Loucy (cell line): ENCODE data around the gene CTDSPL.
A peak's percentile ranks its signal among the peaks of the same experiment; 100 is the strongest.
"Not testable (repeated sequence)": the region's sequence is repeated elsewhere in the genome, so short reads cannot be mapped to it uniquely, and the experiment has no call there.

Experiments
- H2AFZ ChIP-seq: fragments of 200-600 bp; sonication (generic); 2 replicates; pipeline ENCODE4 v1.6.0; 2016; ENCODE audit warnings: antibody characterized with exemption, mild to moderate bottlenecking, low read length, moderate library complexity
- H3F3A ChIP-seq: fragments of 200-600 bp; 2 replicates; pipeline ENCODE4 v1.6.0; 2016; ENCODE audit warnings: antibody characterized with exemption, low read depth, mild to moderate bottlenecking
- H3K27me3 ChIP-seq: fragments of 200-600 bp; sonication (generic); 2 replicates; pipeline ENCODE4 v1.6.1; 2014; ENCODE audit warnings: low read length, mild to moderate bottlenecking; ENCODE audit not compliant: insufficient read depth, poor library complexity, severe bottlenecking
- H3K36me3 ChIP-seq: fragments of 200-600 bp; sonication (generic); 2 replicates; pipeline ENCODE4 v1.6.1; 2016; ENCODE audit warnings: low read length; ENCODE audit not compliant: insufficient read depth
- H3K4me1 ChIP-seq: fragments of 200-600 bp; sonication (generic); 2 replicates; pipeline ENCODE4 v1.5.1; 2014; ENCODE audit warnings: low read length, mild to moderate bottlenecking; ENCODE audit not compliant: insufficient read depth, poor library complexity, severe bottlenecking
- H3K4me2 ChIP-seq: fragments of 200-600 bp; sonication (generic); 2 replicates; pipeline ENCODE4 v1.6.0; 2014; ENCODE audit warnings: antibody characterized with exemption, low read length, low read depth, mild to moderate bottlenecking; ENCODE audit not compliant: poor library complexity, severe bottlenecking
- H3K4me3 ChIP-seq: fragments of 200-600 bp; sonication (generic); 2 replicates; pipeline ENCODE4 v1.5.1; 2014; ENCODE audit warnings: low read length, mild to moderate bottlenecking, mixed read lengths; ENCODE audit not compliant: poor library complexity, severe bottlenecking
- H3K79me2 ChIP-seq: fragments of 200-600 bp; sonication (generic); 2 replicates; pipeline ENCODE4 v1.6.1; 2014; ENCODE audit warnings: low read length; ENCODE audit not compliant: insufficient read depth
- H3K9ac ChIP-seq: fragments of 200-600 bp; sonication (generic); 2 replicates; pipeline ENCODE4 v1.6.0; 2014; ENCODE audit warnings: mild to moderate bottlenecking, low read depth, low read length, moderate library complexity; ENCODE audit not compliant: poor library complexity, severe bottlenecking
- H3K9me2 ChIP-seq: fragments of 200-600 bp; sonication (generic); replicated peaks from 2 replicates; pipeline ENCODE4 v1.6.1; 2016; ENCODE audit warnings: low read depth, low read length, mixed read lengths
- H3K9me3 ChIP-seq: fragments of 200-600 bp; sonication (generic); 2 replicates; pipeline ENCODE4 v1.6.1; 2014; ENCODE audit warnings: mild to moderate bottlenecking, antibody characterized with exemption, low read length, low read depth; ENCODE audit not compliant: insufficient read depth
- H4K20me1 ChIP-seq: fragments of 200-600 bp; sonication (generic); 2 replicates; pipeline ENCODE4 v1.6.0; 2014; ENCODE audit warnings: antibody characterized with exemption, low read length, mild to moderate bottlenecking; ENCODE audit not compliant: insufficient read depth, poor library complexity, severe bottlenecking
- CTCF ChIP-seq: fragments of 200-600 bp; sonication (generic); conservative IDR thresholded peaks from 2 replicates; pipeline ENCODE4 v1.5.1; 2014; ENCODE audit warnings: mild to moderate bottlenecking, antibody characterized with exemption, low read length
- EZH2phosphoT487 ChIP-seq: fragments of 200-600 bp; IDR thresholded peaks from 2 replicates; pipeline ENCODE4 v1.6.1; 2018; ENCODE audit warnings: antibody characterized with exemption, mild to moderate bottlenecking, moderate library complexity, borderline replicate concordance

The CTDSPL gene

GRCh38 chr3:37814547-37814946 is 47.1 kb upstream of the CTDSPL start:
- Histone ChIP-seq H2AFZ (no peak overlapping the region), H3K9ac (no peak overlapping the region), H3K9me3 (no peaks in the 10 kb centered on the region), H3K4me3 (no peak overlapping the region), H3K79me2 (no peaks in the 10 kb centered on the region), H3K9me2 (no peaks in the 10 kb centered on the region), H3F3A (no peaks in the 10 kb centered on the region), H3K27me3 (no peaks in the 10 kb centered on the region), H3K4me1 (no peaks in the 10 kb centered on the region), H3K4me2 (no peak overlapping the region), H4K20me1 (no peaks in the 10 kb centered on the region), H3K36me3 (no peaks in the 10 kb centered on the region)
- TF ChIP-seq CTCF (peak; percentile 68), EZH2phosphoT487 (no peak)

- not testable (repeated sequence) for H3K27me3 ChIP-seq, H2AFZ ChIP-seq, H3K4me2 ChIP-seq, H3F3A ChIP-seq, H3K9ac ChIP-seq, H3K36me3 ChIP-seq, H3K9me3 ChIP-seq, H3K9me2 ChIP-seq, H4K20me1 ChIP-seq, H3K79me2 ChIP-seq, H3K4me1 ChIP-seq, H3K4me3 ChIP-seq
Measured at GRCh38 chr3:37815156-37815555, 46.5 kb upstream of the CTDSPL start.

GRCh38 chr3:37816271-37816670 is 45.4 kb upstream of the CTDSPL start:
- Histone ChIP-seq H3K4me2 (no peak overlapping the region), H3K27me3 (no peaks in the 10 kb centered on the region), H4K20me1 (no peaks in the 10 kb centered on the region), H3K79me2 (no peaks in the 10 kb centered on the region), H3K9me3 (no peaks in the 10 kb centered on the region), H3F3A (no peaks in the 10 kb centered on the region), H2AFZ (no peak overlapping the region), H3K9ac (no peak overlapping the region), H3K4me3 (no peak overlapping the region), H3K4me1 (no peaks in the 10 kb centered on the region), H3K9me2 (no peaks in the 10 kb centered on the region), H3K36me3 (no peaks in the 10 kb centered on the region)
- TF ChIP-seq CTCF = no peak
- TF ChIP-seq EZH2phosphoT487 = no peak

GRCh38 chr3:37819591-37819990 is 42.1 kb upstream of the CTDSPL start:
- H3K36me3 ChIP-seq = no peaks in the 10 kb centered on the region
- H3K4me2 ChIP-seq = no peak overlapping the region
- H3K4me1 ChIP-seq = peaks cover 3% of the 10 kb centered on the region
- H3F3A ChIP-seq = no peaks in the 10 kb centered on the region
- TF ChIP-seq EZH2phosphoT487 (no peak), CTCF (no peak)
- no peaks in the 10 kb centered on the region for H3K27me3 ChIP-seq
- no peak overlapping the region for H3K4me3 ChIP-seq
- H2AFZ ChIP-seq = no peak overlapping the region
- no peaks in the 10 kb centered on the region for H3K79me2 ChIP-seq
- no peaks in the 10 kb centered on the region for H3K9me3 ChIP-seq
- H3K9ac ChIP-seq = no peak overlapping the region
- no peaks in the 10 kb centered on the region for H3K9me2 ChIP-seq
- H4K20me1 ChIP-seq = no peaks in the 10 kb centered on the region
